ENCODE measurements around the gene SLC47A2.

DNA sequence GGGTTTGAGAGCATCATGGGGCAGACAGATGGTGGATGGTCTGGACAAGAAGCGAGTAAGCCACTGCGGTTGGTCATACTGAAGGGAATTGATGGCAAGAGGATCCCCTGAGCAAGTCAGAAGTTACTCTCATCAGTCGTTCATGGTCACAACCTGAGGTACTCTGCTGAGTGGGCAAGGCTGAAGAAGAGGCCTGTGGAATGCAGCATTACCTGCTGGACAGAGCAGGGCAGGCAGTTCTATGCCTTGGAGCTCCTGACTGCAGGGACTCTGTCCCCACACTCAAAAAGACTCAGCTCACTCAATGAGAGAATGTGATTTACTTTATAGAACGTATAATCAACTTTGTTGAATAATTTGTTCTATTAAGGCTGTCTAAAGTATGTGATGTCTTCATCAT, 39.5 kb downstream of the SLC47A2 start:
- no peak for TF ChIP-seq EZH2 (IDR thresholded peaks at IDR 0.05; ENCODE audit: borderline replicate concordance, low read depth, low read length, severe bottlenecking)
- TF ChIP-seq, protein P1, sequence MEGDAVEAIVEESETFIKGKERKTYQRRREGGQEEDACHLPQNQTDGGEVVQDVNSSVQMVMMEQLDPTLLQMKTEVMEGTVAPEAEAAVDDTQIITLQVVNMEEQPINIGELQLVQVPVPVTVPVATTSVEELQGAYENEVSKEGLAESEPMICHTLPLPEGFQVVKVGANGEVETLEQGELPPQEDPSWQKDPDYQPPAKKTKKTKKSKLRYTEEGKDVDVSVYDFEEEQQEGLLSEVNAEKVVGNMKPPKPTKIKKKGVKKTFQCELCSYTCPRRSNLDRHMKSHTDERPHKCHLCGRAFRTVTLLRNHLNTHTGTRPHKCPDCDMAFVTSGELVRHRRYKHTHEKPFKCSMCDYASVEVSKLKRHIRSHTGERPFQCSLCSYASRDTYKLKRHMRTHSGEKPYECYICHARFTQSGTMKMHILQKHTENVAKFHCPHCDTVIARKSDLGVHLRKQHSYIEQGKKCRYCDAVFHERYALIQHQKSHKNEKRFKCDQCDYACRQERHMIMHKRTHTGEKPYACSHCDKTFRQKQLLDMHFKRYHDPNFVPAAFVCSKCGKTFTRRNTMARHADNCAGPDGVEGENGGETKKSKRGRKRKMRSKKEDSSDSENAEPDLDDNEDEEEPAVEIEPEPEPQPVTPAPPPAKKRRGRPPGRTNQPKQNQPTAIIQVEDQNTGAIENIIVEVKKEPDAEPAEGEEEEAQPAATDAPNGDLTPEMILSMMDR (IDR thresholded peaks at IDR 0.05; ENCODE audit: borderline replicate concordance, extremely low read depth, low read length, poor library complexity, severe bottlenecking) = no peak

Data from DND-41 (cell line).